Fibroblast of skin of scalp (primary cell): Measurements from ENCODE around the gene KLHL17.
"Not testable (repeated sequence)": the region's sequence is repeated elsewhere in the genome, so short reads cannot be mapped to it uniquely, and the experiment has no call there.

Experiments
- DNase-seq: peaks from one replicate; pipeline ENCODE4 v3.0.0-alpha.2; 2013

KLHL17 gene

GRCh38 chr1:1003618-1004419, 43.4 kb downstream of the KLHL17 start:
- no peak for DNase-seq

GRCh38 chr1:1004420-1004779, 44.0 kb downstream of the KLHL17 start:
- DNase-seq = no peak

- peak; percentile 67 for DNase-seq
These were observed 44.7 kb downstream of the KLHL17 start for GRCh38 chr1:1004780-1005697.

- no peak for DNase-seq
These were observed 45.5 kb downstream of the KLHL17 start for GRCh38 chr1:1005774-1006304.

GRCh38 chr1:1006305-1007159, 46.1 kb downstream of the KLHL17 start:
- no peak for DNase-seq

GRCh38 chr1:1010131-1010530, 49.7 kb downstream of the KLHL17 start:
- not testable (repeated sequence) for DNase-seq

GRCh38 chr1:1011396-1011949, 51.1 kb downstream of the KLHL17 start:
- DNase-seq = no peak

GRCh38 chr1:1012736-1013104, 52.3 kb downstream of the KLHL17 start:
- not testable (repeated sequence) for DNase-seq

- peak; percentile 87 for DNase-seq
These were observed 52.9 kb downstream of the KLHL17 start, which contains the start of gene ISG15 for GRCh38 chr1:1013105-1013921. Gene ISG15 (plus strand): TSS chr1:1013497. CDS start chr1:1013574, 77 bp downstream.

- DNase-seq = no peak
These were observed 53.7 kb downstream of the KLHL17 start for GRCh38 chr1:1013922-1014648.

GRCh38 chr1:1014799-1015681, 54.7 kb downstream of the KLHL17 start:
- DNase-seq = no peak
